ENCODE measurements around the gene CCDC82.
"Not testable (repeated sequence)": the region's sequence is repeated elsewhere in the genome, so short reads cannot be mapped to it uniquely, and the experiment has no call there.

DNA sequence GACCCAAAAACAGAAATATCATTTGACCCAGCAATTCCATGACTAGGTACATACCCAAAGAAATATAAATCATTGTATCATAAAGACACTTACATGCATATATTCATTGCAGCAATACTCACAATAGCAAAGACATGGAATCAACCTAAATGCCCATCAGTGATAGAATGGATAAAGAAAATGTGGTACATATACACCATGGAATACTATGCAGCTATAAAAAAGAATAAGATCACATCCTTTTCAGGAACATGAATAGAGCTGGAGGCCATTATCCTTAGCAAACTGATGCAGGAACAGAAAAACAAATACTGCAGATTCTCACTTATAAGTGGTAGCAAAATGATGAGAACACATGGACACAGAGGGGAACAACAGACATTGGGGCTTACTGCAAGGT lies 42.9 kb upstream of the CCDC82 start:
- not testable (repeated sequence) for TF ChIP-seq POLR2A, POLR2AphosphoS5 (IDR thresholded peaks at IDR 0.05; ENCODE audit: low read depth, low read length)

Measured in GM12892 (cell line).